ENCODE results near the gene TM4SF5.

TM4SF5 gene

GRCh38 chr17:4740584-4740983 lies 31.1 kb upstream of the TM4SF5 start:
- ChIA-PET CTCF (no interaction called here), POLR2A (no interaction called here)
- no peak for TF ChIP-seq CTCF (IDR thresholded peaks at IDR 0.05; ENCODE audit: control extremely low read depth, extremely low read depth, low read depth, missing control alignments)
- no peak for DNase-seq (ENCODE audit: extremely low spot score)

- no peak for TF ChIP-seq CTCF (IDR thresholded peaks at IDR 0.05; ENCODE audit: control extremely low read depth, extremely low read depth, low read depth, missing control alignments)
Observed at GRCh38 chr17:4741544-4741943, 30.1 kb upstream of the TM4SF5 start.

GRCh38 chr17:4742133-4742532 lies 29.6 kb upstream of the TM4SF5 start:
- DNase-seq (ENCODE audit: extremely low spot score) = no peak
- CTCF ChIA-PET = no interaction called here
- POLR2A ChIA-PET = no interaction called here
- TF ChIP-seq CTCF (IDR thresholded peaks at IDR 0.05; ENCODE audit: control extremely low read depth, extremely low read depth, low read depth, missing control alignments) = no peak

More at GRCh38 chr17:4741544-4741943, 30.1 kb upstream of the TM4SF5 start:
- no peak for DNase-seq (ENCODE audit: extremely low spot score)
- ChIA-PET CTCF (no interaction called here), POLR2A (no interaction called here)

GRCh38 chr17:4742629-4743028 lies 29.1 kb upstream of the TM4SF5 start:
- ChIA-PET POLR2A (no interaction called here), CTCF (interaction anchor here (1.7 kb wide), 1 partner anchor 9 kb away, joined by 4 read pairs; no protein-coding TSS in a partner anchor)
- TF ChIP-seq CTCF (IDR thresholded peaks at IDR 0.05; ENCODE audit: control extremely low read depth, extremely low read depth, low read depth, missing control alignments) = no peak
- DNase-seq (ENCODE audit: extremely low spot score) = no peak

- ChIA-PET CTCF (interaction anchor here (1.4 to 1.7 kb wide), 2 partner anchors 10 to 12 kb away, joined by 4 read pairs; no protein-coding TSS in a partner anchor), POLR2A (no interaction called here)
- TF ChIP-seq CTCF (IDR thresholded peaks at IDR 0.05; ENCODE audit: control extremely low read depth, extremely low read depth, low read depth, missing control alignments) = no peak
Observed at GRCh38 chr17:4743216-4743615, 28.5 kb upstream of the TM4SF5 start.

GRCh38 chr17:4743898-4744297 lies 27.8 kb upstream of the TM4SF5 start:
- ChIA-PET POLR2A (no interaction called here), CTCF (interaction anchor here (1.1 to 1.7 kb wide), 3 partner anchors 11 to 164 kb away, joined by 3 to 4 read pairs (median 4); no protein-coding TSS in a partner anchor)
- no peak for TF ChIP-seq CTCF (IDR thresholded peaks at IDR 0.05; ENCODE audit: control extremely low read depth, extremely low read depth, low read depth, missing control alignments)
- no peak for DNase-seq (ENCODE audit: extremely low spot score)

More at GRCh38 chr17:4743216-4743615, 28.5 kb upstream of the TM4SF5 start:
- no peak for DNase-seq (ENCODE audit: extremely low spot score)
